NB4 (cell line): ENCODE results near the gene CIITA.

ENCODE experiments used
- CTCF ChIP-seq: IDR thresholded peaks from one replicate; pipeline ENCODE4 v1.5.1; 2012; ENCODE audit warnings: low read depth, low read length
- POLR2A ChIP-seq: IDR thresholded peaks from 2 replicates; pipeline ENCODE4 v1.6.1; 2011; ENCODE audit warnings: mild to moderate bottlenecking; ENCODE audit not compliant: insufficient read length; ENCODE audit errors: extremely low read depth

- TF ChIP-seq CTCF (no peak), POLR2A (no peak)
Measured at GRCh38 chr16:10947211-10947787, 70.3 kb downstream of the CIITA start.
